Measurements from ENCODE around the gene NTRK2. TPM values are rescaled to one million over a fixed set of nuclear protein-coding genes. Genes with fewer than 3 reads are reported as not detected.

Gene NTRK2
- total and polyA plus RNA-seq, 12 donors, result 0.43 to 5.6 (median 2.1) TPM

DNA sequence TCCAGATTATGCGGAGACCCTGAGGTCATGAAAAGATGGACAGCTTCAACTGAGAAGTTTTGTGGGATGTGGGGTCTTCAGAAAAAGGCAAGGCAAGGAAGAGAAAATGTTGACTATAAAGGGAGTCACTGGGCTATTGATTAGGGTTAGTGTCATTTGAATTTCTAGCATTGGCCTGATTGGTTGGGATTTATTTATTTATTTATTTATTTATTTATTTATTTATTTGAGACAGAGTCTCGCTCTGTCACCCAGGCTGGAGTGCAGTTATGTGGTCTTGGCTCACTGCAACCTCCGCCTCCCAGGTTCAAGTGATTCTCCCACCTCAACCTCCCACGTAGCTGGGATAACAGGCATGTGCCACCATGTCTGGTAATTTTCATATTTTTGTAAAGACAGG is 279.7 kb downstream of the NTRK2 start:
- no peak for TF ChIP-seq POLR2A (IDR thresholded peaks at IDR 0.05)
- TF ChIP-seq, protein P1, sequence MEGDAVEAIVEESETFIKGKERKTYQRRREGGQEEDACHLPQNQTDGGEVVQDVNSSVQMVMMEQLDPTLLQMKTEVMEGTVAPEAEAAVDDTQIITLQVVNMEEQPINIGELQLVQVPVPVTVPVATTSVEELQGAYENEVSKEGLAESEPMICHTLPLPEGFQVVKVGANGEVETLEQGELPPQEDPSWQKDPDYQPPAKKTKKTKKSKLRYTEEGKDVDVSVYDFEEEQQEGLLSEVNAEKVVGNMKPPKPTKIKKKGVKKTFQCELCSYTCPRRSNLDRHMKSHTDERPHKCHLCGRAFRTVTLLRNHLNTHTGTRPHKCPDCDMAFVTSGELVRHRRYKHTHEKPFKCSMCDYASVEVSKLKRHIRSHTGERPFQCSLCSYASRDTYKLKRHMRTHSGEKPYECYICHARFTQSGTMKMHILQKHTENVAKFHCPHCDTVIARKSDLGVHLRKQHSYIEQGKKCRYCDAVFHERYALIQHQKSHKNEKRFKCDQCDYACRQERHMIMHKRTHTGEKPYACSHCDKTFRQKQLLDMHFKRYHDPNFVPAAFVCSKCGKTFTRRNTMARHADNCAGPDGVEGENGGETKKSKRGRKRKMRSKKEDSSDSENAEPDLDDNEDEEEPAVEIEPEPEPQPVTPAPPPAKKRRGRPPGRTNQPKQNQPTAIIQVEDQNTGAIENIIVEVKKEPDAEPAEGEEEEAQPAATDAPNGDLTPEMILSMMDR (IDR thresholded peaks at IDR 0.05), result no peak

DNA sequence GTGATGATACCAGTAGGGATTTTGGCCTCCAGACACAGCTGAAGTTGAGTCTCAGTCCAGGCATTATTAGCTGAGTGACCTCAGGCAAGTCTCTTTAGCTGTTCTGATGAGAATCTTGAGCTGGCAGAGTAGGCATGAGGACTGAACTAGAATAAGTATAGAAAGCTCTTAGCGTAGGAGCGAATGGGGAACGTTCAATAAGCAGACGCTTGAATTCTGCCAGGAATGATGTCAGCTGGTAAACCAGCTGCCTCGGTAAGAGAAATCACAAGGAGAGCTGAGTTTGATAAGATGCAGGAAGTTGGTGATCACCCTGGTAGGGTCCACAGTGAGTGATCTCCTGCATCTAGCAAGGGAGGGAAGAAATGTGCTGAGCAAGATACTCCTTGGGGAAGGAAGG is 280.4 kb downstream of the NTRK2 start:
- intact Hi-C loops (cut with DNase I), result loop anchor here in 1 of 2 donors (5.0 to 10.0 kb wide), 2 partner anchors 253 to 545 kb away; no protein-coding TSS in a partner anchor
- H3K27me3 ChIP-seq, result no peaks in the 10 kb centered on the region
- no peaks in the 10 kb centered on the region for H3K9me3 ChIP-seq (replicated peaks in 1 of 3)
- WGBS, 4 donors, result 83 to 92% (median 90%) methylated on average over 5 of the region's 5 CpGs
- H3K27ac ChIP-seq, result no peak overlapping the region
- H3K36me3 ChIP-seq (replicated peaks in 1 of 2), result no peaks in the 10 kb centered on the region
- no peaks in the 10 kb centered on the region for H3K4me1 ChIP-seq (replicated peaks in 1 of 2)
- no peak for DNase-seq
- no peak for TF ChIP-seq POLR2A (IDR thresholded peaks at IDR 0.05)
- TF ChIP-seq, protein P1 (IDR thresholded peaks at IDR 0.05), result no peak
- no peak overlapping the region for H3K4me3 ChIP-seq

More for the DNA sequence above, 279.7 kb downstream of the NTRK2 start:
- Histone ChIP-seq H3K27me3 (no peaks in the 10 kb centered on the region), H3K4me3 (no peak overlapping the region), H3K4me1 (replicated peaks in 1 of 2) (no peaks in the 10 kb centered on the region), H3K36me3 (replicated peaks in 1 of 2) (no peaks in the 10 kb centered on the region), H3K9me3 (replicated peaks in 1 of 3) (no peaks in the 10 kb centered on the region), H3K27ac (no peak overlapping the region)
- WGBS, 4 donors, result 89 to 94% (median 92%) methylated on average over 4 of the region's 4 CpGs
- no peak for DNase-seq
- intact Hi-C loops (cut with DNase I), result no loop called here

DNA sequence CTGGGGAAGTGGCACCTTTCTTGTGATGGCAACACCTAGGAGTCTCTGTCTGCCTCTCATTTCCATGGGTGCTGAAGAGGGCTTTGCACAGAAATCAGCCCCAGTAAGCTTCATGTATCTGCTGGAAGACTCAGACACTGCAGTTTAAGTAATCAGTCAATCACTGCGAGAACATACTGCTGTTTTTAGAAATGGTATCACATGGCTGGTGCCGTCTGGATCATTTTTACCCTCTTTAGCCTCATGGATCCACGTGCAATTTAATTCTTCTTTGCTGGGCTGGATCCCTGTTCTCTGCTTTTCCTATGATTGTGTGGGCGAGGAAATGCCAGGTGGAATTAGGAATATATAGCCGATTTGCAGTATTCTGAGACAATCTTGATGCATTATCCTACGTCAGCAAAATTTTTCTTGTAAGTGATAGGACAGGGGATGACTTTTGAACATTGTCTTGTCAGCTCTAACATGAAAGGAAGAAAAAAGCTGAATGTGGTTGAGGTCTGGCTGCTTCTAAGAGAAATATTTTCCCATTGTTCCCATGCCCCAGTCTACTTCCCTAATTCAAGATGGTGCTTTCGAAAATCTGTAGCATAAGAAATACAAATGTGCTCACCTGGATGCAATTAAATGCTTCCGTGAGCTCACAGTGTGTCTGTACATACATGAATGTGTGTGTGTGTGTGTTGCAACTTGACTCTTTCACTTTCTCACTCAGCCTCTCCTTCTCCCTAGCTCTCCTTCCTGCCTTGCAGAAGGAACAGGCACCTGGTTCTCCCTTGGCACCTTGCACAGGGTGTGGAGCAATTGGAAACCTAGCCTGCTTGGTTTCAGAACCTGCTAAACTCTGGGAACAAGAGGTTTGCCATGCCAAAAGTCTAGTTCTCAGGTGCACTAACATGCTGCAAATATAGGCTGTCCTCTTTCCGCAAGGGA is 281.6 kb downstream of the NTRK2 start:
- H3K4me1 ChIP-seq (replicated peaks in 1 of 2), result no peaks in the 10 kb centered on the region
- no peak overlapping the region for H3K4me3 ChIP-seq
- no peak for DNase-seq
- H3K9me3 ChIP-seq (replicated peaks in 1 of 3), result no peaks in the 10 kb centered on the region
- no peak overlapping the region for H3K27ac ChIP-seq
- H3K27me3 ChIP-seq, result no peaks in the 10 kb centered on the region
- WGBS, 4 donors, result 76 to 79% (median 78%) methylated on average over 9 of the region's 9 CpGs
- no peaks in the 10 kb centered on the region for H3K36me3 ChIP-seq (replicated peaks in 1 of 2)
- TF ChIP-seq, protein P1 (IDR thresholded peaks at IDR 0.05), result no peak
- TF ChIP-seq POLR2A (IDR thresholded peaks at IDR 0.05), result no peak
- intact Hi-C loops (cut with DNase I), result loop anchor here in 1 of 2 donors (5.0 to 10.0 kb wide), 2 partner anchors 254 to 546 kb away; no protein-coding TSS in a partner anchor

DNA sequence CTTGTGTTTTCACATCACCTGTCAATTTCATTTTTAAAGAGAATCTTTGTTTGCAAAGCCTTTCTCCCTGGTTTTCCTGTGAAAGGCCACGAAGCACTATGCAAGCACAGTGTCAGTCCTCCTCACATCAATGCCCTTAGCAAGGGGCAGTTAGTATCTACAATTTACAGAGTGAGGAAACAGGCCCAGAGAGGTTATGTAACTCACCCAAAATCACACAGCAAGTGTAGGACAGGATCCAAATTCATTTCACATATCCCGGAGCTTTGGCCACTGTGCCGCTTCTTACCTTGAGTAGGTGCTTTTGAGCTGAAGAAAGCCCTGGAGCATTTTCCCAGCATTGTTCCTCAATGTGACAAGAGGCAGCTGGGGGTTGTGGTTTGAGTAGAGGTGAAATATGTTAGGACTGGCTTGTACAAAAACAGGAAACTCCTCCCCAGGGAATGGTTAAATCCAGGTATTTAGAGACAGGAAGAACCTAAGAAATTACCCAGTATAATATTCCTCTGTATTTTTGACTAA is 283.8 kb downstream of the NTRK2 start:
- TF ChIP-seq POLR2A (IDR thresholded peaks at IDR 0.05), result no peak
- TF ChIP-seq, protein P1 (IDR thresholded peaks at IDR 0.05), result no peak
- intact Hi-C loops (cut with DNase I), result loop anchor here in 1 of 2 donors (5.0 to 10.0 kb wide), 2 partner anchors 256 to 549 kb away; no protein-coding TSS in a partner anchor
- no peak for DNase-seq
- H3K27ac ChIP-seq, result no peak overlapping the region
- H3K36me3 ChIP-seq (replicated peaks in 1 of 2), result no peaks in the 10 kb centered on the region
- H3K9me3 ChIP-seq (replicated peaks in 1 of 3), result no peaks in the 10 kb centered on the region
- 95 to 100% (median 97%) methylated on average over 3 of the region's 3 CpGs for WGBS, 4 donors
- H3K4me3 ChIP-seq, result no peak overlapping the region
- H3K27me3 ChIP-seq, result no peaks in the 10 kb centered on the region
- no peaks in the 10 kb centered on the region for H3K4me1 ChIP-seq (replicated peaks in 1 of 2)
